Left forelimb (tissue), 1 donor: ENCODE measurements around the gene ZNF625.
"Not testable (repeated sequence)": the region's sequence is repeated elsewhere in the genome, so short reads cannot be mapped to it uniquely, and the experiment has no call there.

ENCODE experiments used
- DNase-seq: peaks from one replicate; pipeline ENCODE4 v3.0.0-alpha.2; 2018; ENCODE audit warnings: low spot score

The ZNF625 gene

GRCh38 chr19:12137221-12137940 is 19.2 kb downstream of the ZNF625 start:
- no peak for DNase-seq

DNA sequence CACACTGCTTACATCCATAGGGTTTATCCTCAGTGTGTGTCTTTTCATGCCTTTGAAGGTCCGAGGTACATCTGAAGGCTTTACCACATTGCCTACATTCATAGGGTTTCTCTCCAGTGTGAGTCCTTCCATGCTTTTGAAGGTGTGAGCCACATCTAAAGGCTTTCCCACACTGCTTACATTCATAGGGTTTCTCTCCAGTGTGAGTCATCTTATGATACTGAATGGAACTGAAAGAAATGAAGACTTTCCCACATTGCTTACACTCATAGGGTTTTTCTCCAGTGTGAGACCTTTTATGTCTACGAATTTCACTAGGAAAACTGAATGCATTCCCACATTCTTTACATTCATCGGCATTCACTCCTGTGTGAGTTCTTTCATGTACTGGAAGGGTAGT is 23.5 kb downstream of the ZNF625 start:
- no peak for DNase-seq

DNA sequence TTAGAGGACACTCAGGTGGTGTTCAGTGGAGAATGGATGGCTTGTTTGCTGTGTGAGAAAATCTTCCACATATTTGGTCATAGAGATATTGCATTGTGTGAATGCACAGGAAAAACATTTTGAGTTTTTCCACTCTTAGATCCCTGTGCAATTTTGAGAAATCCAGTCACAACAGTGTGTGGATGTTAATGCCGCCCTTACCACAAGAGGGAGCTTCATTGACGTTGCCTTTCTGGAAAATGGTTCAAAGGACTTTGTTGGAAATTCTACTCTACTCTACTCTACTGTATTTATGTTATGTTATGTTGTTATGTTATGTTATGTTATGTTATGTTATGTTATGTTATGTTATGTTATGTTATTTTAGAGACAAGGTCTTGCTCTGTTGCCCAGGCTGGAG is 29.8 kb downstream of the ZNF625 start:
- DNase-seq = no peak

DNA sequence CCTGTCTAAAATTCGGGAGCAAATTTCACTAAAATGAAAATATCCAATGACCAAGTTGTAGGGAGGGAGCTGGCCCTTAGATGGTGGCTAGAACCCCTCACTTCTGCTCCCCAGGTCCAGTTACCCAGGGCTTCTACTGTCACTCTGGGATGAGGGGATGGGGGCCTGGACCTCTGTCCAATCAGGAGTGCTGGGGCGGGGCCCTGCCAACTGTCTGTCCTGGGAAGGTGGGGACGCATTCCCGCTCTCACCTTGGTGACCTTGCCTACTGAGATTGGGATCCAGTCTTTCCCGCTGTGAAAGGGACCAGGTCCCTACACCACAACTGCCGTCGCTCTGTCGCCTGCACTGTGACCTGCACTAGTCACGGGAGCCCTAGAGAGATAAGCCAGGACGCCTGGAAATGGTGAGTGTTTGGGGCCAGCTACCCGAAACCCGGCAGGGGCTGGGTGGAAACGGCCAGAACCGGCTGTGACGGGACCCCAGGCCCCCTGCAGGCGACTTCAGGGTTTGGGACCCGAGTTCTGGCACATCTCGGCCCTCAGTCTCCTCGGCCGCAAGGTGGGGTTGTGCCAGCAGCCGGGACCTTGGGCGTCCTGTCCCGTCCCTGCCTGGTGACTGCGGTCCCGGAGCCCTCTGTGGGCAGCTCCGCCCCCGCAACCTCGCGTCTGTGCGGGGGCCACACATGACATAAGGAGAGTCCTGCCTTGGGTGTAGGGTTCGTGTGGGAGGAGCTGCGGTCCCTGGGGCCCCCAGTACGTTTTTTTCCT is 39.1 kb downstream of the ZNF625 start:
- DNase-seq = no peak

DNA sequence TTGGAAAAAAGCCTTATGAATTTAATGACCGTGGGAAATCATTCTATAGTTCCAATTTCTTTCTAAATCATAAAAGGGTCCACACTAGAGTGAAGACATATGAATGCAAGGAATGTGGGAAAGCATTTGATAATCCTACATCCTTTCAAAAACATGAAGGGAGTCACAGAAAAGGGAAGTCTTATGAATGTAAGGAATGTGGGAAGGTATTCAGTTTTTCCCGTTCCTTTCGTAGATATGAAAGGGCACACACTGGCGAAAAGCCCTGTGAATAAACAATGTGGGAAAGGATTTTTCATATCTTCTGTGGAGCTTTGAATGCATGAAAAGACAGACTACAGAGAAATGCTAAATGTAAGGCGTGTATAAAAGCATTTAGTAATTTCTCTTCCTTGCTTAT is 43.4 kb downstream of the ZNF625 start:
- DNase-seq = no peak

DNA sequence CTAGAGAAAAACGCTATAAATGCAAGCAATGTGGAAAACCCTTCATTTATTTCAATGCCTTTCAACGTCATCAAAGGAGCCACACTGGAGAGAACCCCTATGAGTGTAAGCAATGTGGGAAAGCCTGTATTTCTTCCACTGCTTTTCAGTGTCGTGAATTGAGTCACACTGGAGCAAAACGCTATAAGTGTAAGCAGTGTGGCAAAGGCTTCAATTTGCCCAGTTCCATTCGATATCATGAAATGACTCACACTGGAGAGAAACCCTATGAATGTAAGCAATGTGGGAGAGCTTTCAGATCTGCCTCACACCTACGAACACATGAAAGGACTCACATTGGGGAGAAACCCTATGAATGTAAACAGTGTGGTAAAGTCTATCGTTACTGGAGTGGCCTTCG is 43.8 kb downstream of the ZNF625 start:
- no peak for DNase-seq

- no peak for DNase-seq
Measured at GRCh38 chr19:12111943-12112637, 44.4 kb downstream of the ZNF625 start.

- no peak for DNase-seq
Measured at GRCh38 chr19:12111176-12111575, 45.4 kb downstream of the ZNF625 start.

DNA sequence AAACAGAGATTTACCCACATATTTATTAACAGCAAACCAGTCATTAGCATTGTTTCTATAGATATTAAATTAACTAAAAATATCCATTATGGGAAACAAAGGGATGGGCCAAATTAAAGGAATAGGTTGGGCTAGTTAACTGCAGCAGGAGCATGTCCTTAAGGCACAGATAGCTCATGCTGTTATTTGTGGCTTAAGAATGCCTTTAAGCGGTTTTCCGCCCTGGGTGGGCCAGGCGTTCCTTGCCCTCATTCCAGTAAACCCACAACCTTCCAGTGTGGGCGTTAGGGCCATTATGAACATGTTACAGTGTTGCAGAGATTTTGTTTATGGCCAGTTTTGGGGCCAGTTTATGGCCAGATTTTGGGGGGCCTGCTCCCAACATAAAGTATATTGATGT is 52.6 kb downstream of the ZNF625 start:
- DNase-seq = not testable (repeated sequence)

DNA sequence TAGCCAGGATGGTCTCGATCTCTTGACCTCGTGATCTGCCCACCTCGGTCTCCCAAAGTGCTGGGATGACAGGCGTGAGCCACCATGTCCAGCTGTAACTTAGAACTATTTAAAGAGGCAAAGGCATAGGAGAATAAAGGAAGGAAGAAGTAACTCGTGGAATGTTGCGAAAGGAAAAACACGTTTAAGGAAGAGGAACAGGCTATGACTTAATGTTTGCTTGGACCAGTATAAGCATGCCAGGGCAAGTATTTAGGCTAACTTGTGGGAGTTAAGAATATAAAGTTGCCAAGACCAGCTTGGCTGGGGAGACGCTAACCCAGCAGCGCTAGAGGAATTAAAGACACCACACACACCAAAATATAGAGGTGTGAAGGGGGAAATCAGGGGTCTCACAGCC is 58.5 kb downstream of the ZNF625 start:
- DNase-seq = no peak

DNA sequence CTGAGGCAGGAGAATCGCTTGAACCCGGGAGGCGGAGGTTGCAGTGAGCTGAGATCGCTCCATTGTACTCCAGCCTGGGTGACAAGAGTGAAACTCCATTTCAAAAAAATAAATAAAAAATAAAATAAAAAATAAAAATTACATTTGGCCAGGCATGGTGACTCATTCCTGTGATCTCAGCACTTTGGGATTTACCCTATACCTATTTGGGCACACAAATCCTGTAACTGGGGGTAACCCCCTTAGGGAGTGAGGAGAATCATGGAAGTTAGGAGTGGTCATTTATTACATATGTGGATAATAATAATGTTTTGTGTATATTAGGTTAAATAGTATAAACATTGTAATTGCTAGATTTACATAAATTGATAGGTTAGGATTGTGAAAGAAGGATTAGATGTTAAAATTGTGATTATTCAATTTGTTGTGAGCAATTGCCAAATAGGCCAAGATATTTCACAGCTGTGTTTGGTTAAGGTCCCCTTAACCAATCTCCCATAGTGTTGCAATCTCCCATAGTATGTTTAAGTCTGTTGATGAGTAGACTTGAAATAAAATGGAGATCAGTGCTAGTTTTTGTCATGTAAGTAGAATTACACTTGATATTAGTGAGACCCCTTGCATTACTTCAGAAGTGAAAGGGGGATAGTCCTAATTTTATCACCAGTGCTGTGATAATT is 61.3 kb downstream of the ZNF625 start:
- no peak for DNase-seq
